Head of caudate nucleus (tissue), 42 donors: ENCODE results near the gene SERPINF2.
"Not testable (repeated sequence)": the region's sequence is repeated elsewhere in the genome, so short reads cannot be mapped to it uniquely, and the experiment has no call there.

Experiments used
- DNase-seq, 42 donors: peaks; one replicate each; pipeline versions ENCODE4 v3.0.0 to v3.0.0-alpha.2; 2020 to 2021; ENCODE audit warnings: mixed read lengths in 7 of 42
- intact Hi-C: fragments of 100-400 bp; cut with DNase I; formaldehyde crosslinking; loops from one replicate; pipeline ENCODE4 v1.15.0; 2022

SERPINF2 gene

DNA sequence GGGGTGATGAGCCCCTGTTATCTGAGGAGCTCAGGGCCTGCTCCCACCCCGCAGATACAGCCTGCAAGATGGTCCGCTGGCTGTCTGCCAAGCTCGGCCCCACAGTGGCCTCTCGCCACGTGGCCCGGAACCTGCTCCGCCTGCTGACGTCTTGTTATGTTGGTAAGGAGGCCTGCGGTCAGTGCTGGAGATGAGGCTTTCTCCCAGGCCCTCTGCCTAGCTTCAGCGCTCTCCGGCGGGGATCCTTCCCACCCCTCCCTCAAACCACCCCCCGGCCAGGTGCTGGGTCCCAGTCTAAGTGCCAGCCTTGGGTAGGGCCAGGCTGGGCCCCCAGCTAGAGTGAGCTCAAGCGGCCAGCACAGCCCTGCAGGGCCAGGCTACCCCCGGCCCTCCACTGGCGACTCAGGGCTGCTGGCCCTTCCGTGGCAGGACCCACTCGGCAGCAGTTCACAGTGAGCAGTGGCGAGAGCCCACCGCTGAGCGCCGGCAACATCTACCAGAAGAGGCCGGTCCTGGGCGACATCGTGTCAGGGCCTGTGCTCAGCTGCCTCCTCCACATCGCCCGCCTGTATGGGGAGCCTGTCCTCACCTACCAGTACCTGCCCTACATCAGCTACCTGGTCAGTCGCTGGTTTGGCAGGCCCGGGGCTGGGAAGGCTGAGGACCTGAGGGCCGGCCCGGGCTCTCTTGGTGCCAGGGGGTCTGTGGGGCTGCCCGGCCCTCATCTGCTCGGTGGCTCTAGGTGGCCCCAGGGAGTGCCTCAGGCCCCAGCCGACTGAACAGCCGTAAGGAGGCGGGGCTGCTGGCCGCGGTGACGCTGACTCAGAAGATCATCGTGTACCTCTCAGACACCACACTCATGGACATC is 12.1 kb upstream of the SERPINF2 start:
- intact Hi-C loops = no loop called here
- peak in 12 of 42 donors; percentile 23 to 69 (median 48) for DNase-seq

DNA sequence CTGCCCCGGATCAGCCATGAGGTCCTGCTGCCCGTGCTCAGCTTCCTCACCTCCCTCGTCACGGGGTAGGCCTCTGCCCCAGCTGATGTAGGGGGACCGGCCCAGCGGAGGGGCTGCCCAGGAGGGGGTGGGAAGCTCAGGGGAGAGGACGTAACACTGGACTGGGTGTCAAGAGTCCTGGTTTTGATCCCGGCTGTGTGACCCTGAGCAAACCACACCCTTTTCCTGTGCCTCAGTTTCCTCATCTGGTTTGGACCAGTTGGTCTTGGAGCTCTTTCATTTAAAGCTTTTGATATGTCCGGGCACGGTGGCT is 11.5 kb upstream of the SERPINF2 start:
- intact Hi-C loops = no loop called here
- no peak for DNase-seq

DNA sequence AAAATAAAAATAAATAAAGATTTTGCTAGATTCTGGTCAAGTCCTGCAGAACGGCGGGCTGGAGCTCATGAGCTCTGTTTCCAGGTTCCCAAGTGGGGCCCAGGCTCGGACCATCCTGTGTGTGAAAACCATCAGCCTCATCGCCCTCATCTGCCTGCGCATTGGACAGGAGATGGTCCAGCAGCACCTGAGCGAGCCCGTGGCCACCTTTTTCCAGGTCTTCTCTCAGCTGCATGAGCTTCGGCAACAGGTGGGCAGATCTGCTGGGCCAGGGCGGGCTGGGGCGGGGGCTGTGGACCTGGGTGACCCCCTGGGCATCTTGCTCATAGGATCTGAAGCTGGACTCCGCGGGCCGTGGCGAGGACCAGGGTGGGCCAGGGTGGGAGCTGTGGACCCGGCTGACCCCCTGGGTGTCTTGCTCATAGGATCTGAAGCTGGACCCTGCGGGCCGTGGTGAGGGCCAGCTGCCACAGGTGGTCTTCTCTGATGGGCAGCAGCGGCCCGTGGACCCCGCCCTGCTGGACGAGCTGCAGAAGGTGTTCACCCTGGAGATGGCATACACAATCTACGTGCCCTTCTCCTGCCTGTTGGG is 10.3 kb upstream of the SERPINF2 start:
- no peak for DNase-seq
- intact Hi-C loops = no loop called here

DNA sequence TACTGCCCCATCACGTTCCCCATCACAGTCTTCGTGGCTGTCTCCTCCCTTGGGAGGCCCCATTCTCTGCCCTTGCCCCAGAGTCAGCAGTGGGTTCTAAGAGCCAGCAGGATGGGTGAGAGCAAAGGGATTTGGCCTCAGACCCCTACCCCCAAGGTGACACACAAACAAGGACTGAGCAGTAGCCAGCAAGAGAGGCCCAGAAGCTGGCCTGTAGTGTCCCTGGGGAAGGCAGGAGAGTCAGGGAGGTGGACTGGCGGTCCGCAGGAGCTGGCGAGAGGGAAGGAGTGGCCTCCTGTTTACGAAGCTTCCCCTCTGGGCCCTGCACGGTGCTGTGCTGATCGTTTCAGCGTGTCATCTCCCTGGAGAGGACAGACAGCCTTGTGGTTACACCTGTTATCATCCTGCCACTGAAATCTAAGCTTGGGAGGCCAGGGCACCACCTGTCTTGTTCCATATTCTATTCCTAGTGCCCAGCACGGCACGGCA is 9.8 kb upstream of the SERPINF2 start:
- intact Hi-C loops = no loop called here
- DNase-seq = no peak

DNA sequence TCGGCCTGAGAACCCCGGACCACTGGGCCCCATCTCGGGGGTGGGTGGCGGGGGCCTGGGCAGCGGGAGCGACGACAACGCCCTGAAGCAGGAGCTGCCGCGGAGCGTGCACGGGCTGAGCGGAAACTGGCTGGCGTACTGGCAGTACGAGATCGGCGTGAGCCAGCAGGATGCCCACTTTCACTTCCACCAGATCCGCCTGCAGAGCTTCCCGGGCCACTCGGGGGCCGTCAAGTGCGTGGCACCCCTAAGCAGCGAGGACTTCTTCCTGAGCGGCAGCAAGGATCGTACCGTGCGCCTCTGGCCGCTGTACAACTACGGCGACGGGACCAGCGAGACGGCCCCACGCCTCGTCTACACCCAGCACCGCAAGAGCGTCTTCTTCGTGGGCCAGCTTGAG is 8.9 kb upstream of the SERPINF2 start:
- intact Hi-C loops = no loop called here
- DNase-seq = peak in 2 of 42 donors; percentile 31 to 52

DNA sequence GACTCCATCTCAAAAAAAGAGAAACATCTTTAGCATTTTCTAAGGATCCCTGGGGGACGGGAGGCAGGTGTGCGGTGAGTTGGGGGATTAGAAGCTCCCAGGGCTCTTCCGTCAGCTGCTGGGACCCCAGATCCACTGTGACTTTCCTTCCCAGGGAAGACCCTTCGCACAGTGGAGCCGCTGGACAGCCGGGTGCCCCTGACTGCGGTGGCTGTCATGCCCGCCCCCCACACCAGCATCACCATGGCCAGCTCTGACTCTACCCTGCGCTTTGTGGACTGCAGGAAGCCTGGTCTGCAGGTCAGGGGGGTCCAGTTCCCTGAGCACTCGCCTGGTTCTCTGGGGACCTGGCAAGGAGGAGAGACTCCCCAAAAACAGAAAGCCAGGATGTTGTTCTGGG is 7.3 kb upstream of the SERPINF2 start:
- intact Hi-C loops = loop anchor here (5.0 kb wide), 1 partner anchor 42 kb away; no protein-coding TSS in a partner anchor
- no peak for DNase-seq

DNA sequence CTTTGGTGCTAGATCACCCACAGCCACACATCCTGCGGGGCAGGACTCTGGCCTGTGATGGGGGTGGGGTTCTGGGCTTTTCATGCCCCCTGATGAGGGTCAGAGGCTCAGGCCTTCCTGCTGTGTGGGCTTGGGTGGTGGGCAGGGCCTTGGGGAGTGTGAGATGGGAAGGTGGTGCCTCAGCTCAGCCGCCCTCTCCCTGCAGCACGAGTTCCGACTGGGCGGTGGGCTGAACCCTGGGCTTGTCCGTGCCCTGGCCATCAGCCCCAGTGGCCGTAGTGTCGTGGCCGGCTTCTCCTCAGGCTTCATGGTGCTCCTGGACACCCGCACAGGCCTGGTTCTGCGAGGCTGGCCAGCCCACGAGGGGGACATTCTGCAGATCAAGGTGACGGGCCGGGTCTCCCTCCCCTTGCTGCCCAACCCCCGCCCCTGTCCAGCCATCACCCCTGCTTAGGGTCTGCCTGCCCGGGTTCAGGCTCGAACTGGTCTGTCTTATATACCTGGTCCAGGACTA is 6.8 kb upstream of the SERPINF2 start:
- no peak for DNase-seq
- intact Hi-C loops = loop anchor here (5.0 kb wide), 1 partner anchor 41 kb away; no protein-coding TSS in a partner anchor

DNA sequence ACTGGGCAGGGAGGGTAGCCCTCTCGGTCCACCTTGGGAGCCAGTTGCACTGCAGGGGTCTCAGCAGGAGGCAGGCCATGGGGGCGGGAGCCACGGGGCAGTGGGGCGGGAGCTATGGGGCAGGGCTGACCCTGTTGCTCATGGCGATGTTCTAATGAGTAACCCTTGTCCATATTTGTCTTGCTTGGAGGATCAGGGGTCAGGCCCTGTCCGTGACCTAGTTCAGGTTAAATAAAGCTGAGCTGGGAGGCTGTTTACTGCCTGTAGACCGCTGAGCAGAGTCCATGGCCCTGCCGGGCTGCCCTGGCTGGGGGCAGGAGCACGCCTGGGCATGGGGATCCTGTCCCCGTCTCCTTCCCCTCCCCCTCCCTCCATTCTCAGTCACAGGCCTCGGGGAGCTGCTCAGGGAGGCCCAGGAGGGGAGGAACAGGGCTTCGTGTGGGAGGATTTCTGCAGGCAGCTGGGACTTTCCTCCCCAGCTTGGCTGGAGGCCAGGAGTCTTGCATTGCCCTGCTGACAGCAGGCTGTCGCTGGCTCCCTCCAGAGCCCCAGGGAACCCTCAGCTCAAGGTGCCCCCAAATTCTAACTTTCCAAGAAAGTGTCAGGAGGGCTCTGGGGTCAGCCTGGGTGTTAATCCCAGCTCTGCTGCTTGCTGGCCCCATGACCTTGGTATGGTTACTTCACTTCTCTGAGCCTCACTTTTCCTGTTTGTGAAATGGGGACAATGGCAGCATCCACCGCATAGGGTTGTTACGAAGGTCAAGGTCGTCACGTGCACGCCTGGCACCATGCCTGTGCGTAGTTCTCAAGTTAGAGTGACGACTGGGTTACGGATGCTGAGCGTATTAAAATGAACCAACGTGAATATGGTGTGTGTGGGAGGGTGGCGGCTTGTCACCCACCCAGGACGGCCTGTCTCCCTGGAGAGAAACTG is 6.1 kb upstream of the SERPINF2 start:
- peak in 41 of 42 donors; percentile 41 to 89 (median 68) for DNase-seq
- intact Hi-C loops = loop anchor here (5.0 kb wide), 1 partner anchor 41 kb away; no protein-coding TSS in a partner anchor

DNA sequence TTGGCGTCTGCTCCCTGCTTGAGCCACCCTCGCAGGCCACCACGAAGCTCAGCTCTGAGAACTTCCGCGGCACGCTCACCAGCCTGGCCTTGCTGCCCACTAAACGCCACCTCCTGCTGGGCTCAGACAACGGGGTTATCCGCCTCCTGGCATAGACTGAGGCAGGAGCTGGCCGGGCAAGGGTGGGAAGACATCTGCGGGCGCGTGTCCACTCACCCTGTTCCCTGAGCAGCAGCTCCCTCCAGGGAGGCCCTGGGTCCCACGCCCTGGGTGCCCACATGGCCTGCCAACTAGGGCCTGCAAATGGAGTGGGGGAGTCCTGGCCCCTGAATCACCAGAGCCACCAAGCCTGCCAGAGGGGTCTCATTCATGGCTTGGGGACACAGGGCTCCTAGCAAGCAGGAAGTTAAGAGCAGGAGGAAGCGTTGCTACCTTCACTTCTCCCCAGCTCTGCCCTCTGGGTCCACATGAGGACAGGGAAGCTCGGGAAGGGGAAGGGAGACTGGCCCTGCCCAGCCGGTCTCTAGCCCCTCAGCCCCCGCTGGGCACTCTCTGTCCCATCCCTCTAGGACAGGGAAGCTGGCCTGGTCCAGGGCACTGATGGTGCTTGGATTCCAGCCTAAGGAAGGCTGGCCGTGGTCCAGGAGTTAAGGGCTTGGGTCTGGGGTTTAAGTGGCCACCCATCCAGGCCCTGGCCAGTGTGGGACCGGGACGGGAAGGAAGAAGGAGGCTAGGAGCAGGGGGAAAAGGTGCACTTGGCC is 5.0 kb upstream of the SERPINF2 start:
- intact Hi-C loops = loop anchor here (5.0 kb wide), 1 partner anchor 40 kb away; no protein-coding TSS in a partner anchor

DNA sequence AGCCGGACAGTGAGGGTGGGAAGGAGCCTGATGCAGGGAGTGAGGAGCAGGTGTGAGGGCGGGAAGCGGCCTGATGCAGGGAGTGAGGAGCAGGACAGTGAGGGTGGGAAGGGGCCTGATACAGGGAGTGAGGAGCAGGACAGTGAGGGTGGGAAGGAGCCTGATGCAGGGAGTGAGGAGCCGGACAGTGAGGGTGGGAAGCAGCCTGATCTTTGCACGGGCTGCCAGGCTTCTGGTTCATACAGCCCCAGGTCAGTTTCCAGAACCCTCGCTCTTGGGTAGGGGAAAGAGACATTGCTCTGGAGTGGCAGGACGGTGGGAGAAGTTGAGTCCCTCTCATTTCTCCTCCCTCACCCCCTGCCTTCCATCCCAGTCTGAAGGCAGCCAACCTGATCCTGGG is 772 bp upstream of the SERPINF2 start:
- DNase-seq, intact Hi-C loops: not testable (repeated sequence)

More for the DNA sequence above, 5.0 kb upstream of the SERPINF2 start:
- DNase-seq = no peak

DNA sequence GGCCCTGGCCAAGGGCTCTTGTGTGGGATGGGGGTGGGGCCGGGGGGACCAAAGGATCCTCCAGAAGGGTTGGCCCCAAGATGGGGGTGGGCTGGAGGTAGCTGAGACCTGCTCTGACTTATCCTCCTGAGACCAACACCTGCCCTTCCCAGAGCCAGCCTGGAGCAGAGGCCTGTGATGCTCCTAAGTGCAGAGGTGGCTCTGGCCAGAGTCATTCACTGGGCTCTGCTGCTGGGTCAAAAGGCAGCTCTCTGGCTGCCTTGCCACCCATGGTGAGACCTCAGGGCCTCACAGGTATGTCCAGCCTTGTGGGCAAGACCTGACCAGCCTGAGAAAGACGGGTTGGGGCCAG is 393 bp downstream of the SERPINF2 start:
- no peak for DNase-seq
- intact Hi-C loops = no loop called here

DNA sequence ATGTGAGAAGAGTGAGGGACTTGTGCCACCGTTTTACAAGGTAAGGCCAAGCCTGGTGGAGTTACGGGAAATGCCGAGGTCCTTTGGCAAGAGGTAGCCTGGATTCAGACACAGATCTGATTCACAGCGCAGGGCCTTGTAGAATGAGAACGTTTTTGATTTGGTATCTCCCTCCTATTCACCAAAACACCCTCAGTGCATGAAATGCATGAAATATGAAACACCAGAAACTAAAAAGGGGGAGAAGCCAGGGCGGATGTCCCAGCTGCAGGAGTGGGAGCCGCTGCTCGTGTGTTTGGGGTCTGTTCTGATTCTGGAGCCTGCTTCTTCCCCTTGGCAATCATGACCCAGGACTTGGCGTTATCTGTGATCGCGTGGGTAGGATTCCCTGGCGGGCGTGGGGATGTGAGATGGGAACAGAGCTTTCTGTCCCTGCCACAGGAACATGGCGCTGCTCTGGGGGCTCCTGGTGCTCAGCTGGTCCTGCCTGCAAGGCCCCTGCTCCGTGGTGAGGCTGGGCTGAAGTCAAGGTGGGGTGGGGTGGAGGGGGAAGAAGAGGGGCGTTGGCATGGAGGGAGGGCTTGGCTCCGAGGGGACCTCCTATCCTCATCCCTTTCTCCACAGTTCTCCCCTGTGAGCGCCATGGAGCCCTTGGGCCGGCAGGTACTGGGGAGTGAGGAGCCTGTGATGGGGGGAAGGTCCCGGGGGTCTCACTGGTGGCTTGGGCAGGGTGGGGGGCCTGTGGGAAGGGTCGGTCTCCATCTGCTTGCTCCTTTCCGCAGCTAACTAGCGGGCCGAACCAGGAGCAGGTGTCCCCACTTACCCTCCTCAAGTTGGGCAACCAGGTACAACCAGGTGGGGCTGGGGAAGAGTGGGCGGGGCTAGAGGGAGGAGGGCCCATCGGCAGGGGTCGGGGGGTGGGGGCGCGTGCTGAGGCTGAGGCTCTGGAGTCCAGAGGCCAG is 2.2 kb downstream of the SERPINF2 start:
- intact Hi-C loops = no loop called here
- no peak for DNase-seq

DNA sequence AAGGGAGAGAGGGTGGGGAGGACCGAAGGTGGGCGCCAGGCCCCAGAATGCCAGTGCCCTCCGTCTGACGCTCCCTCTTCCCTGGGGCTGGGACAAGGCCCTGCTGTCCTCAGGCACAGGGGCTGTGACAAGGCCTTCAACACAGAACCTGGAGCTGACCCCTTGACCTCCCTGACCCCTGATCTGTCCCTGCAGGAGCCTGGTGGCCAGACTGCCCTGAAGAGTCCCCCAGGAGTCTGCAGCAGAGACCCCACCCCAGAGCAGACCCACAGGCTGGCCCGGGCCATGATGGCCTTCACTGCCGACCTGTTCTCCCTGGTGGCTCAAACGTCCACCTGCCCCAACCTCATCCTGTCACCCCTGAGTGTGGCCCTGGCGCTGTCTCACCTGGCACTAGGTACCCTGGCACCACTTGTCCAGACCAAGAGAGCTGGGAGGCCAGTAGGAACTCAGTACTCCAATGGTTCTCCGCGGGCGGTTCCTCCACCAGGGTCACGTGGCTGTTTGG is 2.9 kb downstream of the SERPINF2 start:
- no peak for DNase-seq
- intact Hi-C loops = no loop called here

DNA sequence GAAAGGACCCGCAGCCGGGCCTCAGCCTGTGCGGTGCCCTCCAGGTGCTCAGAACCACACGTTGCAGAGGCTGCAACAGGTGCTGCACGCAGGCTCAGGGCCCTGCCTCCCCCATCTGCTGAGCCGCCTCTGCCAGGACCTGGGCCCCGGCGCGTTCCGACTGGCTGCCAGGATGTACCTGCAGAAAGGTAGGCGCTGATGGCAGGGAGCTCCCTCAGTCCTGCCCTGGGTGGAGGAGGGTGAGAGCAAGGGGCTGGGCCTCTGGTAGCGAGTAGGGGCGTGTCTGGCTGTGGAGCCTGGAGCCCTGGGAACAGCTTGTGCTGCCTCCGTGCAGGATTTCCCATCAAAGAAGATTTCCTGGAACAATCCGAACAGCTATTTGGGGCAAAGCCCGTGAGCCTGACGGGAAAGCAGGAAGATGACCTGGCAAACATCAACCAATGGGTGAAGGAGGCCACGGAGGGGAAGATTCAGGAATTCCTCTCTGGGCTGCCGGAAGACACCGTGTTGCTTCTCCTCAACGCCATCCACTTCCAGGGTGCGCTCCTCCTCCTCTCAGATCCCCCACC is 4.4 kb downstream of the SERPINF2 start:
- intact Hi-C loops = no loop called here
- DNase-seq = no peak

DNA sequence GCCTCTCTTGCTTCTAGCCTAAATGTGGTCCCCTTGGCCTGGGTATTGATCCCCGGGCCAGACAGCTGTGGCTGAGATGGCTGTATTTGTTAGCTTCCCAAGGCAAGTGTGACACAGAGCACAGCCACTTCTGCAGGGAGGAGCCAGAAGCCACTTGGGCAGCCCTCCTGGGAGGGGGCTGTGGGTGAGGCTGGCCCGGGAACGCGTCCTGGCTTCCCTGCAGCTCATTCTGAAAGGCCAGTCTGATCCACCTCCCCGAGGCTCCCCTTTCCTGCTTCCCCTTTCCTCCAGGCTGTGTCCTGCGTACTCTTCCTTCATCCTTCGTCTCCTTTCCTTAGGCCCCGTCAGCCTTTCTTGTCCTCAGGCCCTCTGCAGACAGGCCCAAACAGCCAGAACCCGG is 8.0 kb downstream of the SERPINF2 start:
- DNase-seq = no peak
- intact Hi-C loops = no loop called here

DNA sequence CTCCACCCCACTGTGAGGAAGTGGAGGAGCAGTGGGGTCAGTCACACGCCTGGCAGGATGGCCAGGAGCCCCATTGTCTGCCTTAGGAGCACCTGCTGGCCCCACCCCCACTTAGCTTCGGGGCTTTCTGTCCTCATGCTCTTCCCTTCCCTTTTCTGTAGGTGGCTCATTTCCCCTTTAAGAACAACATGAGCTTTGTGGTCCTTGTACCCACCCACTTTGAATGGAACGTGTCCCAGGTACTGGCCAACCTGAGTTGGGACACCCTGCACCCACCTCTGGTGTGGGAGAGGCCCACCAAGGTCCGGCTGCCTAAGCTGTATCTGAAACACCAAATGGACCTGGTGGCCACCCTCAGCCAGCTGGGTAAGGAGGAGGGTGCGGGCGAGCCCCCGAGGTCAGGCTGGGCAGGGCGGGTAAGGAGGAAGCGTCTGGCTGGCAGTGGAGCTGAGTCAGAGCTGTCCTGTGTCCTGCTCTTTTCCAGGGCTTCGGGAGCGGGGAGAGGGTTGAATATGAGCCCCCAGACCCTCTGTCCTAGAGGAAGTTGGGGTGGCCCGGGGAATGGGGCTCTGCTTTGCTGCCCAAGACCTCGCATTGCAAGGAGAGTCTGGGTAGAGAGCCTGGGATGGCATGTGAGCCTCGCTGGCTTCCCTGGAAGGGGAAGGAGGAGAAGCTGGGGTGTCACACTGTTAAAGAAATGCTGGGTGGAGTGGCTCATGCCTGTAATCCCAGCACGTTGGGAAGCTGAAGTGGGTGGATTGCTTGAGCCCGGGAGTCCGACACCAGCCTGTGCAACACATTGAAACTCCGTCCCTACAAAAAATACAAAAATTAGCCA is 10.0 kb downstream of the SERPINF2 start:
- DNase-seq = peak in 1 of 42 donors; percentile 19
- intact Hi-C loops = no loop called here
